Measurements from ENCODE around the gene KTI12.
A peak's percentile ranks its signal among the peaks of the same experiment; 100 is the strongest.

GRCh38 chr1:52056163-52056936 is 22.7 kb upstream of the KTI12 start, which contains the start of gene BTF3L4:
- no peak for TF ChIP-seq CTCF (IDR thresholded peaks at IDR 0.05)
- TF ChIP-seq POLR2A (IDR thresholded peaks at IDR 0.05) = peak; percentile 38 to 61
